ENCODE data around the gene SLC23A1.

Gene SLC23A1

DNA sequence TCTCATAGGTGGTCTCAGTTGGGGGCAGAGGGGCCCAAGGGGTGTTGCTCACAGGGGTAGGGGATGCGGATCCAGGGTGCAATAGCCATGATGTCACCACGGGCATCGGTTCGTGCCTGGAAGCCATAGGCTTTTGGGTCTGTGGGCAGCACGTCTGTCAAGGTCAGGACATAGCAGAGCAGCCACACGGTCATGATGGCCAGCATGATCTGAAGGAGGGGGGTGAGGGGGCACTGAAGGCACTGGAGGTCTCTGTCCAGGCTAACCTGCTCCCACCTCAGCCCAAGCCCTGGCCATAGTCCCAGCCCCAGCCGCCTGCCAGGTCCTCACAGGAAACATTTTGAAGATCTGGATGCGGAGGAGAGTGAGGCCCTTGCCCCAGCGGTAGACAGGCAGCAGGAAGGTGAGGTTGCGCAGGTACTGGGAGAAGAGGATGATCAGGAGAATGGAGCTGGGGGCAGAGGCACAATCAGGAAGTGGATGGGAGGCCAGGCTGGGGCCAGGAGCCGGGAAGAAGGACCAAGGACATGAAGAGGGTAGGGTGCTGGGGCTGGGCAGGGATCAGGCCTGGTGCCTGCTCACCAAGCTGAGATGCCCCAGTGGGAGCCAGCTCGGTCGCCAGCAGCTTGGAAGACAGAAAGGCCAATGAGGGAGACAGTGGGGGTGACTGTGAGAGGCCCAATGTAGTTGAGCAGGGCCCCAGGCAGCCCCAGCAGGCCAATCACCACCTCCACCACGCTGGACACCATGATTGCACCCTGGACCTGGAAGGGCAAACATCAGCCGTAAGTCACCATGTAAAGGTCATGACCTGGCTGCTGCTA lies 3.3 kb downstream of the SLC23A1 start:
- H3K27ac ChIP-seq (ENCODE audit: low read length) = no peak overlapping the region
- H3K36me3 ChIP-seq (ENCODE audit: control insufficient read depth in 2 of 2, insufficient read depth in 2 of 2, low read length in 2 of 2) = peaks cover 0 to 6% of the 10 kb centered on the region in 2 donors
- H3K4me3 ChIP-seq (ENCODE audit: low read length in 2 of 2) = no peak overlapping the region
- no peak overlapping the region for H3K9ac ChIP-seq (ENCODE audit: low read length in 2 of 2)
- H3K4me1 ChIP-seq (ENCODE audit: control insufficient read depth, insufficient read depth, low read length) = peaks cover 3% of the 10 kb centered on the region
- no peaks in the 10 kb centered on the region for H3K9me3 ChIP-seq (ENCODE audit: control insufficient read depth in 2 of 2, low read length in 2 of 2)
- H3K27me3 ChIP-seq (ENCODE audit: control insufficient read depth in 1 of 2, insufficient read depth in 2 of 2, low read length in 2 of 2) = no peaks in the 10 kb centered on the region

DNA sequence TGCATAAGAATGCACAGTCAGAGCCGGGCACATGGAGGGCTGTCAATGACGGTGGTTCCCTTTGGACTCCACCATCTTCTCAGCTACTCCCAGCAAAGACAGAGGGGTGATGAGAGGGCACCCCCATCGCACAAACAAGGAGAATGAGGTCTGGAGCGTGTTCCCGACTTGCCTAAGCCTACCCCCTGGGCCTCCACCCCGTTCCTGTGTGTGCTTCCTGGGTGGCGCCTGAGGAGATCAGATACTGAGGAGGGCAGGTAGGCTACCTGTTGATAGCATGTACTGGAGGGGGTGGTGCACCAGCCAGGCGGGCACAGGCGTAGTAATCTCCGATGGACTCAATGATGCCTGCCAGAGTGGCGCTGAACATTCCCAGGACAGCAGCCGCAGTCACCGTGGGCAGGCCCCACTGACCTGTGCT lies 4.1 kb downstream of the SLC23A1 start:
- no peaks in the 10 kb centered on the region for H3K27me3 ChIP-seq (ENCODE audit: control insufficient read depth in 1 of 2, insufficient read depth in 2 of 2, low read length in 2 of 2)
- H3K36me3 ChIP-seq (ENCODE audit: control insufficient read depth in 2 of 2, insufficient read depth in 2 of 2, low read length in 2 of 2) = peaks cover 0 to 8% of the 10 kb centered on the region in 2 donors
- no peak overlapping the region for H3K27ac ChIP-seq (ENCODE audit: low read length)
- no peak overlapping the region for H3K9ac ChIP-seq (ENCODE audit: low read length in 2 of 2)
- H3K4me3 ChIP-seq (ENCODE audit: low read length in 2 of 2) = no peak overlapping the region
- H3K4me1 ChIP-seq (ENCODE audit: control insufficient read depth, insufficient read depth, low read length) = peaks cover 7% of the 10 kb centered on the region
- no peaks in the 10 kb centered on the region for H3K9me3 ChIP-seq (ENCODE audit: control insufficient read depth in 2 of 2, low read length in 2 of 2)

DNA sequence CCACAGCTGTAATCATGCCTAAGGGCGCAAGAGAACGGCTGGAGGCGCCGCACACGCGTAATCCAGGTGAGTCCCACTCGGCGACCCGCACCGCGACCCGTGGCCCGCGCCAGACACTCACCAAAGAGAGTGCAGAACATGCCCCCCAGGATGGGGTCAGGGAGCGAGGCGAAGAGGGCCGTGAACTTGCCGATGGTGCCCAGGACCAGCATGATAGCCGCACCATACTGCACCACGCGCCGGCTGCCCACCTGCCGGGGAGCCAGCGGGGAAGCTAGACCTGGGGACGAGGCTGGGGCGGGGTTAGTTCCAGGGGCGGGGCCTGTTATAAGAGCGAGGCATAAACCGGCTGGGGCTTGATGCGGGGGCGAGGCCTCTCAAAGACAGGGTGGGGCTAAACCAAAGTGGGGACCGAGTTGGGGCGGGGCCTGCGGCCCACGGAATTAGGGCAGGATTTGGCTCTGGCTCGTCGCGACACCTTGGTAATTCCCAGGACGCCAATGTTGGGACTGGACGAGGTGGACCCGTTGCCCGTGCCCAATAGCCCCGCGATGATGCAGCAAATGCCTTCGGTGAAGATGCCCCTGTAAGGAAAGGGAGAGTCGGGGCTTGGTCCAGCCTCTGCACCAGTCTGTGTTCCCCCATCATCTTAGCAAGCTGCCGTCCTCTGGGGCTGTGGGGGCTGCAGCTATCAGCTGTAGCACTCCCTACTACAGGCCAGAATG lies 4.8 kb downstream of the SLC23A1 start:
- peaks cover 14% of the 10 kb centered on the region for H3K4me1 ChIP-seq (ENCODE audit: control insufficient read depth, insufficient read depth, low read length)

DNA sequence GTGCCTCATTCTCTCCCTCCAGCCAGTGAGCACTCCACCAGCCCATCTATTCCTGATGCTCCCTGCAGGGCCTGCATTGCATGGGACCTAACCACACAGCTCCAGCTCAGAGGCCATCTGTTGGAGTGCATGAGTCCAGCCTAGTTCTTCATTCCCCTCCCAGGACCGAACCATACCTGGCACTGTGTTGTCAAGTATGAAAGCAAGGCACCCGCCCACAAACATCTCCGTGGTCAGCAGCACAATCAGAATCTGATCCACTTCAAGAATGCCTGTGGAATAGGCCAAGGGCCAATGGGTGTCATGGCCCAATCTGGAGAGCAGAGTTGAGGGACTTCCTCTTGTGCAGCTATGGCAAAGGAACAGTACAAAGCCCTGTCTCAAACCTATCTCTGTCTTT lies 5.9 kb downstream of the SLC23A1 start:
- Histone ChIP-seq H3K4me3 (ENCODE audit: low read length in 2 of 2) (no peak overlapping the region), H3K9ac (ENCODE audit: low read length in 2 of 2) (no peak overlapping the region), H3K9me3 (ENCODE audit: control insufficient read depth in 2 of 2, low read length in 2 of 2) (no peaks in the 10 kb centered on the region), H3K36me3 (ENCODE audit: control insufficient read depth in 2 of 2, insufficient read depth in 2 of 2, low read length in 2 of 2) (peaks cover 0 to 8% of the 10 kb centered on the region in 2 donors), H3K27ac (ENCODE audit: low read length) (no peak overlapping the region), H3K4me1 (ENCODE audit: control insufficient read depth, insufficient read depth, low read length) (peaks cover 14% of the 10 kb centered on the region), H3K27me3 (ENCODE audit: control insufficient read depth in 1 of 2, insufficient read depth in 2 of 2, low read length in 2 of 2) (no peaks in the 10 kb centered on the region)

More for the DNA sequence above, 4.8 kb downstream of the SLC23A1 start:
- peaks cover 0 to 8% of the 10 kb centered on the region in 2 donors for H3K36me3 ChIP-seq (ENCODE audit: control insufficient read depth in 2 of 2, insufficient read depth in 2 of 2, low read length in 2 of 2)
- no peak overlapping the region for H3K9ac ChIP-seq (ENCODE audit: low read length in 2 of 2)
- no peak overlapping the region for H3K4me3 ChIP-seq (ENCODE audit: low read length in 2 of 2)
- H3K27me3 ChIP-seq (ENCODE audit: control insufficient read depth in 1 of 2, insufficient read depth in 2 of 2, low read length in 2 of 2) = no peaks in the 10 kb centered on the region
- H3K27ac ChIP-seq (ENCODE audit: low read length) = no peak overlapping the region
- H3K9me3 ChIP-seq (ENCODE audit: control insufficient read depth in 2 of 2, low read length in 2 of 2) = no peaks in the 10 kb centered on the region

DNA sequence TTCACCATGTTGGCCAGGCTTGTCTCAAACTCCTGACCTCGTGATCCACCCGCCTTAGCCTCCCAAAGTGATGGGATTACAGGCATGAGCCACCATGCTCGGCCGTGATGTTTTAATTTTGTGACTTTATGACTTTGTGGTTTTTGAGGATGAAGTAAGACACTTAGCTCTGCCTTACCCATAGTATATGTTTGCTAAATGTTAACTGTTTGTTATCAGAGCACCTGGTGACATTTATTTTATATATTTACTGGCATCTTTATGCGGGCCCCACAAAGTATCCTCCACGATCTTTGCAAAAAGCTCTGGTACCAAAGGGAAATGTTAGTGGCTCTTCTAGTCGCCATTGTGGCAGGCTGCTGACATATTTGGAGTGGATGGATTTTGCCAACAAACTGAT lies 6.7 kb downstream of the SLC23A1 start:
- no peaks in the 10 kb centered on the region for H3K9me3 ChIP-seq (ENCODE audit: control insufficient read depth in 2 of 2, low read length in 2 of 2)
- no peak overlapping the region for H3K4me3 ChIP-seq (ENCODE audit: low read length in 2 of 2)
- H3K27ac ChIP-seq (ENCODE audit: low read length) = no peak overlapping the region
- peaks cover 7 to 17% of the 10 kb centered on the region in 2 donors for H3K36me3 ChIP-seq (ENCODE audit: control insufficient read depth in 2 of 2, insufficient read depth in 2 of 2, low read length in 2 of 2)
- no peaks in the 10 kb centered on the region for H3K27me3 ChIP-seq (ENCODE audit: control insufficient read depth in 1 of 2, insufficient read depth in 2 of 2, low read length in 2 of 2)
- no peak overlapping the region for H3K9ac ChIP-seq (ENCODE audit: low read length in 2 of 2)
- H3K4me1 ChIP-seq (ENCODE audit: control insufficient read depth, insufficient read depth, low read length) = peaks cover 14% of the 10 kb centered on the region

DNA sequence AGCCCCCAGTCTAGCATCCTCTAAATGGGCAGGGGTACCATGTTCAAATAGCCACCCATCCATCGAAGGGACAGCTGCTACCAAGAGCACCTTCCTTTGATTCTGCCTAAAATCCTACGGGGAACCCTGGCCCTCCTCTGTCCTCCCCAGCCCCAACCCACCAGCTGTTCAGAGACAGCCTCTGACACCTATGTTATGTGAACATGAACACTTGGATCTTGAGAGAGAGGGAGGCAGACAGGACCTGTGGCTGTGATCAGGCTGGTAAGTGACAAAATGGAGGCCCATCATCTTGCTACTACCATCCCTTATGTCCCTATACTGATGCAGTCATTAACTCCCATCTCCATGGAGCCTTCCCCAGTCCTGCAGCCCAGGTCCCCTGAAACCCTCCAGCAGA lies 8.2 kb downstream of the SLC23A1 start:
- Histone ChIP-seq H3K4me3 (ENCODE audit: low read length in 2 of 2) (no peak overlapping the region), H3K4me1 (ENCODE audit: control insufficient read depth, insufficient read depth, low read length) (peaks cover 14% of the 10 kb centered on the region), H3K27me3 (ENCODE audit: control insufficient read depth in 1 of 2, insufficient read depth in 2 of 2, low read length in 2 of 2) (no peaks in the 10 kb centered on the region), H3K9ac (ENCODE audit: low read length in 2 of 2) (no peak overlapping the region), H3K9me3 (ENCODE audit: control insufficient read depth in 2 of 2, low read length in 2 of 2) (no peaks in the 10 kb centered on the region), H3K27ac (ENCODE audit: low read length) (peak overlapping the region; percentile 53), H3K36me3 (ENCODE audit: control insufficient read depth in 2 of 2, insufficient read depth in 2 of 2, low read length in 2 of 2) (peaks cover 8 to 21% of the 10 kb centered on the region in 2 donors)

DNA sequence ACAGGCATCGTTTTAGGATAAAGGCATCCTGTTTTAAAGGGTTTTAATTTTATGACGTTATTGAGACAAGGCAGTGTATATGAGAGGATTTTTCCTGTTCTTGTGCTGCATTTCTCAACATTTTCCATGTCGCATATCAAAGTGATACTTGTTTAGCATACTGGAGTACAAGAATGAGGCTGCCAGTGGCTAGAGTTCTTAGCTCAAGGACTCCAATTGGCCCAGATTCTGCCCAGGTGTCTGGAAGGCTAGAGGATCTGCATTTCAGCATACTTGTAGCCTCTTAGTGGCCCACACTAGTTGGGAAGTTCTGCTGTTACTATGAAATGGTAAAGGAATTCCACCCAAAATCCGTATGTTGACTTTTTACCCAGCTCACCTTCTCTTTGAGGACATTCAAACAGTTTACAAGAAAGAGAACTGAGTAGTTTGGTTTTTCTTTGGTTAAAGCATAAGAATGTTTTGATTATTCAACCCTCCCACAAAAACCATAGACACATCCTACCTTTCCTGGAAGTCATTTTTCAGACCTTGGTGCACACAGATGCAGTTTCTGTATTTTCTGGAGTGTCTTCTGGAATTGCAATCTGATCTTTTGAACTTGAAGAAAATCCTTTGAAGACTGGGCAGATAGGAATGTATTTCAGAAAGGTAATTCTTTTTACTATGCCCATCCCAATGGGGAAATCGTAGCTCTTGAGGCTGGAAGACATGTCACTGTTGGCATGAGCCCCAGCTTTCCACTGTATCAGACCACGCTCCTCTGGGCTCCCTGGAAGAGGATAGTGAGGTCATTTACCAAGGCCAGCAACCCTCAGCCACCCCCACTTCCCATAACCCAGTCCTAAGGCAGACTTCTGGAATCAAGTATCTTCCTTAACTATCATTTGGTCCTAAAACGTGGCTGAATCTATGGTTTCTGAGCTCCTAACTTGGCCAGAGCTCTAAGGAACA lies 11.3 kb downstream of the SLC23A1 start:
- no peak overlapping the region for H3K27ac ChIP-seq (ENCODE audit: low read length)
- peaks cover 22 to 32% of the 10 kb centered on the region in 2 donors for H3K36me3 ChIP-seq (ENCODE audit: control insufficient read depth in 2 of 2, insufficient read depth in 2 of 2, low read length in 2 of 2)
- H3K27me3 ChIP-seq (ENCODE audit: control insufficient read depth in 1 of 2, insufficient read depth in 2 of 2, low read length in 2 of 2) = no peaks in the 10 kb centered on the region
- no peaks in the 10 kb centered on the region for H3K9me3 ChIP-seq (ENCODE audit: control insufficient read depth in 2 of 2, low read length in 2 of 2)
- H3K9ac ChIP-seq (ENCODE audit: low read length in 2 of 2) = no peak overlapping the region
- H3K4me1 ChIP-seq (ENCODE audit: control insufficient read depth, insufficient read depth, low read length) = peaks cover 14% of the 10 kb centered on the region
- H3K4me3 ChIP-seq (ENCODE audit: low read length in 2 of 2) = no peak overlapping the region

DNA sequence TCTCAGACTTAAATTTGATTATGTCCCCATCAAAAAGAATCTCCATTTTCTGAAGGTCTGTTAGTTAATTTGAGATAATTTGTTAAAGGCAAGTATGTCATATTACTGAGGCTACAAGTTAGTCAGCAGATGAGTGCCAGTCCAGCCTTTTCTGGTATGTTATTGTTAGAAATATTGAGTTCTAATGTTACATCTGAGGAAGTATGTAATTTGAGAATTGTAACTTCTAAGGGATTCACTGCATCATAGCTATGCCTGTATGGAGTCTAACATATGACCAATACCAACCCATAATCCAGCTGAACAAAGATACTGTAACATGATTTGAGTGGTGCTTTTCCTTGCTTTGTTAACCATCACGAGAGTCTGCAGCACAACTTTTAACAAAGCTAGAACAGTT lies 13.9 kb downstream of the SLC23A1 start:
- Histone ChIP-seq H3K4me3 (ENCODE audit: low read length in 2 of 2) (no peak overlapping the region), H3K27ac (ENCODE audit: low read length) (no peak overlapping the region), H3K36me3 (ENCODE audit: control insufficient read depth in 2 of 2, insufficient read depth in 2 of 2, low read length in 2 of 2) (peaks cover 40 to 44% of the 10 kb centered on the region in 2 donors), H3K4me1 (ENCODE audit: control insufficient read depth, insufficient read depth, low read length) (peaks cover 8% of the 10 kb centered on the region), H3K9me3 (ENCODE audit: control insufficient read depth in 2 of 2, low read length in 2 of 2) (no peaks in the 10 kb centered on the region), H3K9ac (ENCODE audit: low read length in 2 of 2) (no peak overlapping the region), H3K27me3 (ENCODE audit: control insufficient read depth in 1 of 2, insufficient read depth in 2 of 2, low read length in 2 of 2) (no peaks in the 10 kb centered on the region)

DNA sequence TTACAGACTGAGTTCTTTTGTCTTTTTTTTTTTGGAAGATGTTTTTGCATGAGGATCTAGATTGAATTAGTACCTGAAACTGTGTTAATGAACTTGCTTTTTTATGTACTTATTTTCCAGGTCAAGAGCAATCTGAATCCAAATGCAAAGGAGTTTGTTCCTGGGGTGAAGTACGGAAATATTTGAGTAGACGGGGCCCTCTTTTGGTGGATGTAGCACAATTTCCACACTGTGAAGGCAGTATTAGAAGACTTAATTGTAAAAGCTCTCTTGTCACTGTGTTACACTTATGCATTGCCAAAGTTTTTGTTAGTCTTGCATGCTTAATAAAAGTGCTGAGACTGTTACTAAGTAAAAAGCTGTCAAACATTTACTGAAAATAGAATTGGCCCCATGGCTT lies 14.5 kb downstream of the SLC23A1 start:
- no peaks in the 10 kb centered on the region for H3K9me3 ChIP-seq (ENCODE audit: control insufficient read depth in 2 of 2, low read length in 2 of 2)
- H3K9ac ChIP-seq (ENCODE audit: low read length in 2 of 2) = no peak overlapping the region
- peaks cover 4% of the 10 kb centered on the region for H3K4me1 ChIP-seq (ENCODE audit: control insufficient read depth, insufficient read depth, low read length)
- H3K36me3 ChIP-seq (ENCODE audit: control insufficient read depth in 2 of 2, insufficient read depth in 2 of 2, low read length in 2 of 2) = peaks cover 45 to 50% of the 10 kb centered on the region in 2 donors
- H3K27me3 ChIP-seq (ENCODE audit: control insufficient read depth in 1 of 2, insufficient read depth in 2 of 2, low read length in 2 of 2) = no peaks in the 10 kb centered on the region
- H3K27ac ChIP-seq (ENCODE audit: low read length) = no peak overlapping the region
- no peak overlapping the region for H3K4me3 ChIP-seq (ENCODE audit: low read length in 2 of 2)

DNA sequence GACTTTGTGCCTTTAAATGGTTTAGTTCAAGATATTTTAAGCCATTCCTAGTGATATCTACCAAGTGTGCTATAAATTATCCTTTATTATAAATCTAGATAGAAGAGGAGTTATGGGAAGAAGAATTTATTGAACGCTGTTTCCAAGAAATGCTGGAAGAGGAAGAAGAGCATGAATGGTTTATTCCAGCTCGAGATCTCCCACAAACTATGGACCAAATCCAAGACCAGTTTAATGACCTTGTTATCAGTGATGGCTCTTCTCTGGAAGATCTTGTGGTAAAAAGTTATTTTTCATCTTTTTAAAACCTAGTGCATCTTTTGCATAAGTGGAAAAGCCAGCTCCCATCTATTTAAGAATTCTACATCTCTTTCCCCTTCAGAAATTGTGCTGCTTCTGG lies 18.6 kb downstream of the SLC23A1 start:
- no peaks in the 10 kb centered on the region for H3K9me3 ChIP-seq (ENCODE audit: control insufficient read depth in 2 of 2, low read length in 2 of 2)
- H3K27ac ChIP-seq (ENCODE audit: low read length) = no peak overlapping the region
- H3K4me3 ChIP-seq (ENCODE audit: low read length in 2 of 2) = no peak overlapping the region
- H3K27me3 ChIP-seq (ENCODE audit: control insufficient read depth in 1 of 2, insufficient read depth in 2 of 2, low read length in 2 of 2) = no peaks in the 10 kb centered on the region
- H3K9ac ChIP-seq (ENCODE audit: low read length in 2 of 2) = no peak overlapping the region
- no peaks in the 10 kb centered on the region for H3K4me1 ChIP-seq (ENCODE audit: control insufficient read depth, insufficient read depth, low read length)
- peaks cover 34 to 37% of the 10 kb centered on the region in 2 donors for H3K36me3 ChIP-seq (ENCODE audit: control insufficient read depth in 2 of 2, insufficient read depth in 2 of 2, low read length in 2 of 2)
